Skeletal muscle satellite cell (primary cell): Measurements from ENCODE around the gene ACOT4.

Source experiments
- H3K27me3 ChIP-seq: 2 replicates; pipeline ENCODE4 v1.7.0; 2013; ENCODE audit warnings: low read length; ENCODE audit not compliant: control insufficient read depth, insufficient read depth
- H3K36me3 ChIP-seq: 2 replicates; pipeline ENCODE4 v1.7.0; 2013; ENCODE audit warnings: mild to moderate bottlenecking, control low read depth, low read length; ENCODE audit not compliant: insufficient read depth
- H3K4me1 ChIP-seq: 2 replicates; pipeline ENCODE4 v1.7.0; 2013; ENCODE audit warnings: low read length; ENCODE audit not compliant: control insufficient read depth, insufficient read depth
- H3K4me2 ChIP-seq: 2 replicates; pipeline ENCODE4 v1.7.0; 2013; ENCODE audit warnings: mild to moderate bottlenecking, low read length
- H3K4me3 ChIP-seq: 2 replicates; pipeline ENCODE4 v1.7.0; 2013; ENCODE audit warnings: low read length
- H3K9ac ChIP-seq: 2 replicates; pipeline ENCODE4 v1.7.0; 2013; ENCODE audit warnings: mild to moderate bottlenecking, low read depth, low read length, moderate library complexity
- H3K9me3 ChIP-seq: replicated peaks from 2 replicates; pipeline ENCODE4 v1.7.0; 2013; ENCODE audit warnings: mild to moderate bottlenecking, control low read depth, low read length

The ACOT4 gene

GRCh38 chr14:73637830-73638229 lies 46.2 kb downstream of the ACOT4 start:
- H3K9me3 ChIP-seq: no peaks in the 10 kb centered on the region
- H3K36me3 ChIP-seq: no peaks in the 10 kb centered on the region

GRCh38 chr14:73640796-73641365 lies 49.2 kb downstream of the ACOT4 start:
- Histone ChIP-seq H3K9ac (no peak overlapping the region), H3K4me3 (no peak overlapping the region), H3K27me3 (no peaks in the 10 kb centered on the region)

More at GRCh38 chr14:73637830-73638229, 46.2 kb downstream of the ACOT4 start:
- Histone ChIP-seq H3K9ac (no peak overlapping the region), H3K27me3 (no peaks in the 10 kb centered on the region), H3K4me2 (no peak overlapping the region), H3K4me1 (peaks cover 24% of the 10 kb centered on the region), H3K4me3 (no peak overlapping the region)

GRCh38 chr14:73644531-73645247 lies 53.0 kb downstream of the ACOT4 start, which contains the start of gene DNAL1:
Gene DNAL1, plus strand, starts transcription at chr14:73644986. Its CDS starts 54 bp downstream, at chr14:73645040.
- peak within 1 kb of the TSS; percentile 91 for H3K9ac ChIP-seq
- H3K4me2 ChIP-seq: peak within 1 kb of the TSS; percentile 77
- H3K4me1 ChIP-seq: peaks cover 18% of the 10 kb centered on the region
- H3K27me3 ChIP-seq: no peaks in the 10 kb centered on the region
- H3K4me3 ChIP-seq: peak within 1 kb of the TSS; percentile 90
- no peaks in the 10 kb centered on the region for H3K9me3 ChIP-seq
- H3K36me3 ChIP-seq: no peaks in the 10 kb centered on the region

More at GRCh38 chr14:73640796-73641365, 49.2 kb downstream of the ACOT4 start:
- Histone ChIP-seq H3K36me3 (no peaks in the 10 kb centered on the region), H3K4me2 (no peak overlapping the region), H3K4me1 (peaks cover 24% of the 10 kb centered on the region), H3K9me3 (no peaks in the 10 kb centered on the region)

- H3K4me1 ChIP-seq: peaks cover 14% of the 10 kb centered on the region
- H3K4me2 ChIP-seq: peak overlapping the region; percentile 77
- peak overlapping the region; percentile 90 for H3K4me3 ChIP-seq
- H3K9me3 ChIP-seq: no peaks in the 10 kb centered on the region
- no peaks in the 10 kb centered on the region for H3K27me3 ChIP-seq
- peak overlapping the region; percentile 91 for H3K9ac ChIP-seq
- no peaks in the 10 kb centered on the region for H3K36me3 ChIP-seq
Observed at GRCh38 chr14:73645248-73645610, 53.6 kb downstream of the ACOT4 start.
